KMS-11 (cell line): Measurements from ENCODE around the gene PCDHB1.

Experiments
- H2AFZ ChIP-seq: fragments of 200-600 bp; sonication (generic); 2 replicates; pipeline ENCODE4 v1.6.1; 2016; ENCODE audit warnings: antibody characterized with exemption, mixed run types, low read depth
- H3K27ac ChIP-seq: fragments of 200-600 bp; sonication (generic); 2 replicates; pipeline ENCODE4 v1.6.1; 2016; ENCODE audit warnings: mild to moderate bottlenecking, mixed run types
- H3K27me3 ChIP-seq: fragments of 200-600 bp; sonication (generic); 2 replicates; pipeline ENCODE4 v1.6.1; 2017; ENCODE audit warnings: mild to moderate bottlenecking, low read depth, mixed run types, moderate library complexity; ENCODE audit not compliant: insufficient read depth
- H3K36me3 ChIP-seq: fragments of 200-600 bp; sonication (generic); 2 replicates; pipeline ENCODE4 v1.6.1; 2017; ENCODE audit warnings: mild to moderate bottlenecking, mixed run types; ENCODE audit not compliant: insufficient read depth
- H3K4me1 ChIP-seq: fragments of 200-600 bp; sonication (generic); 2 replicates; pipeline ENCODE4 v1.6.1; 2016; ENCODE audit warnings: mild to moderate bottlenecking, low read depth, mixed run types; ENCODE audit not compliant: poor library complexity, severe bottlenecking
- H3K4me2 ChIP-seq: fragments of 200-600 bp; sonication (generic); 2 replicates; pipeline ENCODE4 v1.7.0; 2016; ENCODE audit warnings: mild to moderate bottlenecking, mixed run types
- H3K4me3 ChIP-seq: fragments of 200-600 bp; sonication (generic); IDR thresholded peaks from 2 replicates; pipeline ENCODE4 v1.6.1; 2017; ENCODE audit warnings: low read depth, low read length, mixed read lengths; ENCODE audit not compliant: insufficient read depth
- H3K79me2 ChIP-seq: fragments of 200-600 bp; sonication (generic); 2 replicates; pipeline ENCODE4 v1.6.1; 2016; ENCODE audit warnings: low read depth, mixed run types; ENCODE audit not compliant: insufficient read depth
- H3K9ac ChIP-seq: fragments of 200-600 bp; sonication (generic); 2 replicates; pipeline ENCODE4 v1.6.1; 2016; ENCODE audit warnings: mild to moderate bottlenecking, mixed run types
- H4K20me1 ChIP-seq: fragments of 200-600 bp; sonication (generic); 2 replicates; pipeline ENCODE4 v1.6.1; 2016; ENCODE audit warnings: mild to moderate bottlenecking, mixed run types; ENCODE audit not compliant: insufficient read depth
- CTCF ChIP-seq: fragments of 200-600 bp; sonication (generic); conservative IDR thresholded peaks from 2 replicates; pipeline ENCODE4 v1.6.1; 2017; ENCODE audit warnings: low read depth, mild to moderate bottlenecking, antibody characterized with exemption, low read length, moderate library complexity, mixed read lengths

The PCDHB1 gene

GRCh38 chr5:141017943-141018342 is 33.2 kb upstream of the PCDHB1 start:
- no peaks in the 10 kb centered on the region for H4K20me1 ChIP-seq
- no peaks in the 10 kb centered on the region for H3K4me1 ChIP-seq
- TF ChIP-seq CTCF, result no peak
- no peaks in the 10 kb centered on the region for H3K27me3 ChIP-seq
- no peaks in the 10 kb centered on the region for H3K36me3 ChIP-seq
- no peak overlapping the region for H3K4me2 ChIP-seq
- no peak overlapping the region for H3K27ac ChIP-seq
- no peak overlapping the region for H3K9ac ChIP-seq
- no peak overlapping the region for H2AFZ ChIP-seq
- no peak overlapping the region for H3K4me3 ChIP-seq
- no peaks in the 10 kb centered on the region for H3K79me2 ChIP-seq

GRCh38 chr5:141022384-141022783 is 28.8 kb upstream of the PCDHB1 start:
- no peak overlapping the region for H2AFZ ChIP-seq
- no peak overlapping the region for H3K27ac ChIP-seq
- H3K4me2 ChIP-seq, result no peak overlapping the region
- H3K4me1 ChIP-seq, result no peaks in the 10 kb centered on the region
- H3K27me3 ChIP-seq, result no peaks in the 10 kb centered on the region
- no peaks in the 10 kb centered on the region for H3K79me2 ChIP-seq
- no peak overlapping the region for H3K9ac ChIP-seq
- no peak for TF ChIP-seq CTCF
- H3K4me3 ChIP-seq, result no peak overlapping the region
- no peaks in the 10 kb centered on the region for H4K20me1 ChIP-seq
- no peaks in the 10 kb centered on the region for H3K36me3 ChIP-seq

GRCh38 chr5:141031006-141031405 is 20.2 kb upstream of the PCDHB1 start:
- H3K4me1 ChIP-seq, result no peaks in the 10 kb centered on the region
- H3K4me2 ChIP-seq, result no peak overlapping the region
- no peaks in the 10 kb centered on the region for H4K20me1 ChIP-seq
- H3K27ac ChIP-seq, result no peak overlapping the region
- H3K36me3 ChIP-seq, result no peaks in the 10 kb centered on the region
- no peaks in the 10 kb centered on the region for H3K79me2 ChIP-seq
- H3K9ac ChIP-seq, result no peak overlapping the region
- TF ChIP-seq CTCF, result no peak
- no peak overlapping the region for H2AFZ ChIP-seq
- H3K27me3 ChIP-seq, result no peaks in the 10 kb centered on the region
- no peak overlapping the region for H3K4me3 ChIP-seq

GRCh38 chr5:141032626-141033025 is 18.5 kb upstream of the PCDHB1 start:
- H3K4me2 ChIP-seq, result no peak overlapping the region

More at GRCh38 chr5:141032626-141033025, 18.5 kb upstream of the PCDHB1 start:
- H3K27ac ChIP-seq, result no peak overlapping the region
- no peak for TF ChIP-seq CTCF
- H3K27me3 ChIP-seq, result no peaks in the 10 kb centered on the region; the same call in 1 of the 2 replicates
- no peaks in the 10 kb centered on the region for H3K36me3 ChIP-seq
- H3K4me1 ChIP-seq, result no peaks in the 10 kb centered on the region
- no peak overlapping the region for H3K4me3 ChIP-seq
- no peak overlapping the region for H3K9ac ChIP-seq
- H4K20me1 ChIP-seq, result no peaks in the 10 kb centered on the region
- H2AFZ ChIP-seq, result no peak overlapping the region
- no peaks in the 10 kb centered on the region for H3K79me2 ChIP-seq
